Measurements from ENCODE around the gene MYH16.
"Not testable (repeated sequence)": the region's sequence is repeated elsewhere in the genome, so short reads cannot be mapped to it uniquely, and the experiment has no call there.

The MYH16 gene

GRCh38 chr7:99350641-99351040 lies 78.0 kb downstream of the MYH16 start:
- not testable (repeated sequence) for DNase-seq

- DNase-seq = no peak
Measured at GRCh38 chr7:99352247-99352646, 79.6 kb downstream of the MYH16 start.

GRCh38 chr7:99355098-99355497 lies 82.5 kb downstream of the MYH16 start:
- DNase-seq = no peak

- peak in 19 of 56 donors; percentile 9 to 68 (median 34) for DNase-seq
Measured at GRCh38 chr7:99357701-99358490, 85.3 kb downstream of the MYH16 start.

- not testable (repeated sequence) for DNase-seq
Measured at GRCh38 chr7:99358521-99358920, 85.9 kb downstream of the MYH16 start.

GRCh38 chr7:99359465-99360154 lies 87.0 kb downstream of the MYH16 start:
- no peak for DNase-seq

Measured in nucleus accumbens (tissue), 56 donors.